ENCODE measurements around the gene ZNF679.
"Not testable (repeated sequence)": the region's sequence is repeated elsewhere in the genome, so short reads cannot be mapped to it uniquely, and the experiment has no call there.

Gene ZNF679

DNA sequence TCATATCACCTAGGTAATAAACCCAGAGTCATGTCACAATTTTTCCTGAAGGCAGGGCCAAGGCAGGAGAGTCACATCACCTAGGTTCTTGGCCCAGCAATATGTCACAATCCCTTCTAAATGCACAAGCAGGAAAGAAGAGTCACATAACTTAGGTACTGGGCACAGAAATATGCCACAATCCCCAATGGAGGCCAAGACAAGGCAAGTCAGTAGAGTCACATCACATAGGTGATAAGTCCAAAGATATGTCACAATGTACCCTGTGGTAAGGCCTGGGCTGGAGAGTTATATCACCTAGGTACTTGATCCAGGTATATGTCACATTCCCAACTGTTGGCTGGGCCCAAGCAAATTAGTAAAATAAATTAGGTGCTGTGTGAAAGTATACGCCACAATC is at the start of gene ZNF679:
Gene ZNF679 (plus strand): TSS at position 301 of the 400 bp plus-strand sequence. CDS start 20,644 bp downstream, outside the sequence.
- DNase-seq (ENCODE audit: low read depth); H3K4me3 ChIP-seq (ENCODE audit: control insufficient read depth, low read depth, low read length): not testable (repeated sequence)

DNA sequence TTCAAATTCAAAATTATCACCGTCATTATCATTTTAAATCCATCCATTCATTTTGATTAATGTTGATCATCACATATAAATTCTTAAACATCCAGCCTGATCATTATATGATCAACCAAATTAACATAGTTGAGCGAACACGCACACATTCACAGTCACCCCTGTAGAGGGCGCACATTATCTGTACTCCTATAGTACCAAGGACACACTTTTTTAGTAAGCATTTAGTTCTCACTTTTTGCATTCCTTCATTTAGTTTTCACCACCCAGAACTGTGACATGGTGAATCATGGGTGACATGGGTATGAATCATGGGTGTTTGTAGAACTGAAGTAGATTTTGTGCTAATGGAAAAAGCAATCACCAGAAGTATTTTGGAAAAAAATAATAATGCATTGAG is 47.3 kb upstream of the ZNF679 start:
- DNase-seq (ENCODE audit: low read depth) = no peak
- no peak overlapping the region for H3K4me3 ChIP-seq (ENCODE audit: control insufficient read depth, low read depth, low read length)
- TF ChIP-seq, protein P1, sequence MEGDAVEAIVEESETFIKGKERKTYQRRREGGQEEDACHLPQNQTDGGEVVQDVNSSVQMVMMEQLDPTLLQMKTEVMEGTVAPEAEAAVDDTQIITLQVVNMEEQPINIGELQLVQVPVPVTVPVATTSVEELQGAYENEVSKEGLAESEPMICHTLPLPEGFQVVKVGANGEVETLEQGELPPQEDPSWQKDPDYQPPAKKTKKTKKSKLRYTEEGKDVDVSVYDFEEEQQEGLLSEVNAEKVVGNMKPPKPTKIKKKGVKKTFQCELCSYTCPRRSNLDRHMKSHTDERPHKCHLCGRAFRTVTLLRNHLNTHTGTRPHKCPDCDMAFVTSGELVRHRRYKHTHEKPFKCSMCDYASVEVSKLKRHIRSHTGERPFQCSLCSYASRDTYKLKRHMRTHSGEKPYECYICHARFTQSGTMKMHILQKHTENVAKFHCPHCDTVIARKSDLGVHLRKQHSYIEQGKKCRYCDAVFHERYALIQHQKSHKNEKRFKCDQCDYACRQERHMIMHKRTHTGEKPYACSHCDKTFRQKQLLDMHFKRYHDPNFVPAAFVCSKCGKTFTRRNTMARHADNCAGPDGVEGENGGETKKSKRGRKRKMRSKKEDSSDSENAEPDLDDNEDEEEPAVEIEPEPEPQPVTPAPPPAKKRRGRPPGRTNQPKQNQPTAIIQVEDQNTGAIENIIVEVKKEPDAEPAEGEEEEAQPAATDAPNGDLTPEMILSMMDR (IDR thresholded peaks at IDR 0.05; ENCODE audit: control insufficient read depth, insufficient read depth, low read depth, low read length, missing control alignments) = peak; percentile 13

DNA sequence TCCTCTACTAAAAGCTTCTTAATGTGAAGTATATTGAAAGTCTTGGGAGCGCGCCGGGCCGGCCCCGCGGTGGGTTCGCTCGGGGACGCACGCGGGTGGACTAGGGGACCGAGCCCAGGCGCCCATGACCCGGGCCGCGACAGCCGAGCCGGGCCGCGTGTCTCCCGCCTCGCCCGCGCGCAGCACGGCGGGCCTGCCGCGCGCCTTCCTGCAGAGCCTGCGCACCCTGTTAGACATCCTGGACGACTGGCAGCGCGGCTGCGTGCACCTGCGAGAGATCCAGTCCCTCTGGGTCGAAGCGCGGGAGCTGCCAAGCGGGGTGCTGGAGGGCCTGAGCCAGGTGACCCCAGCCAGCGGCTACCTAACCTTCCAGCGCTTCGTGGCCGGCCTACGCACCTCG is 46.7 kb upstream of the ZNF679 start:
- DNase-seq (ENCODE audit: low read depth) = no peak
- no peak overlapping the region for H3K4me3 ChIP-seq (ENCODE audit: control insufficient read depth, low read depth, low read length)
- TF ChIP-seq, protein P1 (IDR thresholded peaks at IDR 0.05; ENCODE audit: control insufficient read depth, insufficient read depth, low read depth, low read length, missing control alignments) = no peak

DNA sequence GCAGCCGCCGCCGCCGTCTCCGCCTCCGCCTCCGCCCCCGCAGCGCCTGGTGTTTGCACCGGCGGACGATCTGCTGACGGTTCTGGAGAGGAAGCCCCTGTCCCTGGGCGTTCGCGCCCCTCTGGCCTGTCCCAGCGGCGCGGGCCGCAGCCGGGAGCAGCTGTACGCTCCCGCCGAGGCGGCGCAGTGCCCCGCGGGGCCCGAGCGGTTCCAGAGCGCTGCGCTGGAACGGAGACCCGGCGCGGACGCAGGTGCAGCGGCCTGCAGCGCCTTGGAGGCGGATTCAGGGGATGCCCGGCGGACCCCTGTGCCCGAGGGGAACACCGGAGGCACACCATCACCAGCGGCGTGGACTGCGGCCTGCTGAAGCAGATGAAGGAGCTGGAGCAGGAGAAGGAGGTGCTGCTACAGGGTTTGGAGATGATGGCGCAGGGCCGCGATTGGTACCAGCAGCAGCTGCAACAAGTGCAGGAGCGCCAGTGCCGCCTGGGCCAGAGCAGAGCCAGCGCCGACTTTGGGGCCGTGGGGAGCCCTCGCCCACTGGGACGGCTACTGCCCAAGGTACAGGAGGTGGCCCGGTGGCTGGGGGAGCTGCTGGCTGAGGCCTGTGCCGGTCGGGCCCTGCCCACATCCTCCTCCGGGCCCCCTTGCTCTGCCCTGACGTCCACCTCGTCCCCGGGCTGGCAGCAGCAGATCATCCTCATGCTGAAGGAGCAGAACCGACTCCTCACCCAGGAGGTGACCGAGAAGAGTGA is 46.1 kb upstream of the ZNF679 start:
- no peak for DNase-seq (ENCODE audit: low read depth)
- no peak overlapping the region for H3K4me3 ChIP-seq (ENCODE audit: control insufficient read depth, low read depth, low read length)
- TF ChIP-seq, protein P1 (IDR thresholded peaks at IDR 0.05; ENCODE audit: control insufficient read depth, insufficient read depth, low read depth, low read length, missing control alignments) = no peak

DNA sequence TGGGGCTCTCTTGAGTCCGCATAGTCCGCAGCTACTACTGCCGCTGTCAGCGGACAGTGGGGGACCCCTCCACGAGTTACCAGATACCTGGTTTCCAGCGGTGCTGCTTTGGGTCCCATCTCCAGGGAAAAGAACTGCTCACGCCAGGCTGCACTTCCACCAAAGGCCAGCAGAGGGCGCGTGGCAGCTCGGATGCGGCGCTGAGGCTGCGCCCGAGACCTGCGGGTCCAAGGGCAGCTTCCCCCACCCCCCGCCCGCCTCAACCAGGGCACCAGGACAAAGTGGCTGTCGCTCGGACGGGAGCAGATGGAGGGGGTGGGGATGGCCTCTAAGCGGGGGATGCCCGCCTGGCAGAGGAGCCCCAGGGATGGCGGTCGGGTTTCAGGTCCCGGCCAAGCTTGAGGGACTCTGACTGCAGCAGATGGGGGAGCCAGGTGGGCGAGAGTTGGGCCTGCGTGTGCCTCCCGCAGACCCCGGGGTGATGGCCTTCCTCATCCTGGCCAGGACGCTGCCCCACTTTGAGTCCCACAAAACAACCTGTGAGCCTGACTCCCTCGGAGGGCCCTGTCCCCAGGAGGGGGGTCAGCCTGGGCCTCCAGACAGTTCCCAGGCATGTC is 45.0 kb upstream of the ZNF679 start:
- no peak overlapping the region for H3K4me3 ChIP-seq (ENCODE audit: control insufficient read depth, low read depth, low read length)
- TF ChIP-seq, protein P1 (IDR thresholded peaks at IDR 0.05; ENCODE audit: control insufficient read depth, insufficient read depth, low read depth, low read length, missing control alignments) = peak; percentile 50
- no peak for DNase-seq (ENCODE audit: low read depth)

DNA sequence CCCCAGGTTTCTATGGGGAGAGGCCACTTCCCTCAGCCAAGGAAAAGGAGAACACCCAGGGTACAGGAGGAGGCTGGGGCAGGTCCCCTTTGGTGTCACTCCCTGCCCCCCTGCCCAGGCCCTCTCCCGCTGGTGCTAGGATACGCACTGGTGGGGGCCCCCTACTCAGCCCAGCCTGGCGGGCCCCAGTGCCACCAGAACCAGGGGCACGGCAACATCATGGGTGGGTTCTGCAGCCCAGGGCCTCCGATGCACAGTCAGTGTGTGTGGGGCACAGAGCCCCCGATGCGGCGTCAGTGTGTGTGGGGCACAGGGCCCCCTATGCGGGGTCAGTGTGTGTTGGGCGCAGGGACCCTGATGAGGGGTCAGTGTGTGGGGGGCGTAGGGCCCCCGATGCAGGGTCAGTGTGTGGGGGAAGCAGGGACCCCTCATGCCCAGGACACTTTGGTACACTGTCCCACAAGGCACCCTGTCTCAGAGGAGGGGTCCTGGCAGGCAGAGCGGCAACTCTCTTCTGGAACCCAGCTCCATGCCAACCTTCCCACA is 44.4 kb upstream of the ZNF679 start:
- H3K4me3 ChIP-seq (ENCODE audit: control insufficient read depth, low read depth, low read length) = no peak overlapping the region
- TF ChIP-seq, protein P1 (IDR thresholded peaks at IDR 0.05; ENCODE audit: control insufficient read depth, insufficient read depth, low read depth, low read length, missing control alignments) = no peak
- no peak for DNase-seq (ENCODE audit: low read depth)

DNA sequence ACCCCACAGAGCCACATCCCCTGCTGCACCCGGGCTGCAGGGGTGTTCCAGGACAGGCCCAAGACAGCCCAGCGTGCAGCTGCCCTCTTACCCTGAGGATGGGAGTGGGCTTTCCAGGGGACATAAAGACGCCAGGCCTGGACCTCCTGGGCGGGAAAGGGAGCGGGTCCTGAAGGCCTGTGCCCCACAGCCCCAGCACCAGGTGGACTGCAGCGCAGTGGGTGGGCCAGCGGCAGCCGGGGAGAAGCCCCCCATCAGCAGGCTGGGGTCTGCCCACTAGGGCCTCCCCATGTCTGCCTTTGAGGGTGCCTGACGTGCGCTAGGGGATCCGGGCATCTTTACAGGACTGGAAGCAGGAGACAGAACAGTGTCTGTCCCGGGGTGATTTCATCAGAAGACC is 43.9 kb upstream of the ZNF679 start:
- TF ChIP-seq, protein P1 (IDR thresholded peaks at IDR 0.05; ENCODE audit: control insufficient read depth, insufficient read depth, low read depth, low read length, missing control alignments) = no peak
- no peak for DNase-seq (ENCODE audit: low read depth)
- no peak overlapping the region for H3K4me3 ChIP-seq (ENCODE audit: control insufficient read depth, low read depth, low read length)
